KG1 (cell line): ENCODE results near the gene RPL3.

Experiments used
- DNase-seq: peaks from one replicate; lab custom pipeline; 2025; lab: John Stamatoyannopoulos, UW

Gene RPL3

GRCh38 chr22:39282645-39283321, 36.6 kb downstream of the RPL3 start:
- no peak for DNase-seq

GRCh38 chr22:39281126-39281525, 38.3 kb downstream of the RPL3 start:
- no peak for DNase-seq

GRCh38 chr22:39280250-39280649, 39.2 kb downstream of the RPL3 start:
- DNase-seq, result no peak

- no peak for DNase-seq
Measured at GRCh38 chr22:39279170-39279850, 40.1 kb downstream of the RPL3 start.

GRCh38 chr22:39278040-39278439, 41.4 kb downstream of the RPL3 start:
- DNase-seq, result no peak

- no peak for DNase-seq
Measured at GRCh38 chr22:39277142-39277607, 42.2 kb downstream of the RPL3 start.

- no peak for DNase-seq
Measured at GRCh38 chr22:39276440-39277141, 42.8 kb downstream of the RPL3 start.

GRCh38 chr22:39275814-39276439, 43.5 kb downstream of the RPL3 start:
- no peak for DNase-seq

GRCh38 chr22:39273950-39274887, 45.2 kb downstream of the RPL3 start:
- DNase-seq, result no peak

- DNase-seq, result no peak
Measured at GRCh38 chr22:39270792-39271191, 48.6 kb downstream of the RPL3 start.

GRCh38 chr22:39270280-39270679, 49.1 kb downstream of the RPL3 start:
- DNase-seq, result no peak

- DNase-seq, result no peak
Measured at GRCh38 chr22:39269095-39269790, 50.2 kb downstream of the RPL3 start.

GRCh38 chr22:39268645-39269044, 50.8 kb downstream of the RPL3 start:
- DNase-seq, result no peak

- no peak for DNase-seq
Measured at GRCh38 chr22:39267974-39268373, 51.4 kb downstream of the RPL3 start.

GRCh38 chr22:39266398-39267030, 52.9 kb downstream of the RPL3 start:
- no peak for DNase-seq

- DNase-seq, result no peak
Measured at GRCh38 chr22:39265143-39265886, 54.1 kb downstream of the RPL3 start.

- no peak for DNase-seq
Measured at GRCh38 chr22:39264349-39265038, 54.9 kb downstream of the RPL3 start.

GRCh38 chr22:39263626-39264348, 55.6 kb downstream of the RPL3 start:
- DNase-seq, result no peak
